Neuronal stem cell (in vitro differentiated cells): ENCODE results near the gene NMRK1.

Experiments
- DNase-seq: peaks from one replicate; pipeline ENCODE4 v3.0.0-alpha.2; 2013; ENCODE audit warnings: low spot score
- H2AFZ ChIP-seq: one replicate; pipeline ENCODE4 v1.6.1; 2013; ENCODE audit warnings: mild to moderate bottlenecking, low read length, inconsistent platforms
- H2AK5ac ChIP-seq: 2 replicates; pipeline ENCODE4 v1.6.1; 2013; ENCODE audit warnings: low read depth, mild to moderate bottlenecking, inconsistent platforms, low read length, moderate library complexity, mixed read lengths
- H2BK120ac ChIP-seq: 2 replicates; pipeline ENCODE4 v1.6.1; 2013; ENCODE audit warnings: low read depth, mild to moderate bottlenecking, inconsistent platforms, low read length, moderate library complexity, mixed read lengths
- H2BK12ac ChIP-seq: one replicate; pipeline ENCODE4 v1.6.1; 2013; ENCODE audit warnings: low read length, inconsistent platforms
- H2BK15ac ChIP-seq: 2 replicates; pipeline ENCODE4 v1.6.1; 2013; ENCODE audit warnings: mild to moderate bottlenecking, low read length, inconsistent platforms, mixed read lengths
- H2BK5ac ChIP-seq: one replicate; pipeline ENCODE4 v1.6.1; 2013; ENCODE audit warnings: inconsistent platforms, mild to moderate bottlenecking, low read length, moderate library complexity
- H3K14ac ChIP-seq: one replicate; pipeline ENCODE4 v1.6.1; 2013; ENCODE audit warnings: low read length, inconsistent platforms
- H3K18ac ChIP-seq: 2 replicates; pipeline ENCODE4 v1.6.1; 2013; ENCODE audit warnings: low read length, inconsistent platforms
- H3K23ac ChIP-seq: 2 replicates; pipeline ENCODE4 v1.6.1; 2013; ENCODE audit warnings: low read depth, mild to moderate bottlenecking, mixed read lengths, low read length, inconsistent platforms; ENCODE audit not compliant: poor library complexity
- H3K27ac ChIP-seq: replicated peaks from 3 replicates; pipeline ENCODE4 v1.5.1; 2013; ENCODE audit warnings: low read length, inconsistent platforms
- H3K27me3 ChIP-seq, 3 experiments: 2 replicates each; pipeline ENCODE4 v1.6.1; 2013; ENCODE audit warnings: low read length in 3 of 3, mild to moderate bottlenecking in 2 of 3, inconsistent platforms in 1 of 3, low read depth in 1 of 3, mixed read lengths in 1 of 3, moderate library complexity in 1 of 3; ENCODE audit not compliant: control insufficient read depth in 3 of 3, insufficient read depth in 3 of 3
- H3K36me3 ChIP-seq, 2 donors: replicated peaks in 1 of 2; 2 replicates each; pipeline ENCODE4 v1.6.1; 2013; ENCODE audit warnings: low read length in 2 of 2; ENCODE audit not compliant: control insufficient read depth in 2 of 2, insufficient read depth in 2 of 2
- H3K4ac ChIP-seq: 2 replicates; pipeline ENCODE4 v1.6.1; 2013; ENCODE audit warnings: inconsistent platforms, mild to moderate bottlenecking, low read length, moderate library complexity
- H3K4me1 ChIP-seq, 2 donors: 1 replicate in 1 of 2; 2 replicates in 1 of 2; pipeline ENCODE4 v1.6.1; 2013; ENCODE audit warnings: low read length in 2 of 2, low read depth in 1 of 2; ENCODE audit not compliant: control insufficient read depth in 2 of 2, insufficient read depth in 1 of 2
- H3K4me2 ChIP-seq: one replicate; pipeline ENCODE4 v1.6.1; 2013; ENCODE audit warnings: mild to moderate bottlenecking, low read length, inconsistent platforms; ENCODE audit not compliant: insufficient read depth, poor library complexity, severe bottlenecking
- H3K4me3 ChIP-seq, 2 donors: 2 replicates each; pipeline ENCODE4 v1.5.1; 2013; ENCODE audit warnings: low read length in 2 of 2, mild to moderate bottlenecking in 2 of 2, inconsistent platforms in 1 of 2, moderate library complexity in 1 of 2
- H3K79me1 ChIP-seq: one replicate; pipeline ENCODE4 v1.6.1; 2013; ENCODE audit warnings: low read depth, mild to moderate bottlenecking, inconsistent platforms, low read length, moderate library complexity
- H3K9ac ChIP-seq: one replicate; pipeline ENCODE4 v1.6.1; 2013; ENCODE audit warnings: mild to moderate bottlenecking, low read depth, low read length, inconsistent platforms; ENCODE audit not compliant: poor library complexity
- H3K9me3 ChIP-seq, 2 donors: replicated peaks in 1 of 2; 2 replicates each; pipeline versions ENCODE3 to v1.6.1; 2013; ENCODE audit warnings: low read length in 2 of 2, mild to moderate bottlenecking in 2 of 2, inconsistent platforms in 1 of 2, low read depth in 1 of 2, mixed read lengths in 1 of 2, moderate library complexity in 1 of 2; ENCODE audit not compliant: control insufficient read depth in 2 of 2, insufficient read depth in 1 of 2
- H4K8ac ChIP-seq: one replicate; pipeline ENCODE4 v1.6.1; 2013; ENCODE audit warnings: low read depth, mild to moderate bottlenecking, inconsistent platforms, low read length, moderate library complexity
- H4K91ac ChIP-seq: one replicate; pipeline ENCODE4 v1.6.1; 2013; ENCODE audit warnings: low read length, low read depth, mild to moderate bottlenecking, inconsistent platforms; ENCODE audit not compliant: poor library complexity
- WGBS, 2 donors: extraction: QIAGEN DNeasy Blood & Tissue Kit; methylation state at CpG; one replicate each; pipeline ENCODE4 v1.1.7; 2013; ENCODE audit warnings: missing lambda C conversion rate in 2 of 2, mixed read lengths in 1 of 2; ENCODE audit not compliant: insufficient read length in 2 of 2, insufficient replicate concordance in 1 of 2; ENCODE audit errors: extremely low coverage in 2 of 2; 5-methylcytosine and 5-hydroxymethylcytosine counted together

NMRK1 gene

DNA sequence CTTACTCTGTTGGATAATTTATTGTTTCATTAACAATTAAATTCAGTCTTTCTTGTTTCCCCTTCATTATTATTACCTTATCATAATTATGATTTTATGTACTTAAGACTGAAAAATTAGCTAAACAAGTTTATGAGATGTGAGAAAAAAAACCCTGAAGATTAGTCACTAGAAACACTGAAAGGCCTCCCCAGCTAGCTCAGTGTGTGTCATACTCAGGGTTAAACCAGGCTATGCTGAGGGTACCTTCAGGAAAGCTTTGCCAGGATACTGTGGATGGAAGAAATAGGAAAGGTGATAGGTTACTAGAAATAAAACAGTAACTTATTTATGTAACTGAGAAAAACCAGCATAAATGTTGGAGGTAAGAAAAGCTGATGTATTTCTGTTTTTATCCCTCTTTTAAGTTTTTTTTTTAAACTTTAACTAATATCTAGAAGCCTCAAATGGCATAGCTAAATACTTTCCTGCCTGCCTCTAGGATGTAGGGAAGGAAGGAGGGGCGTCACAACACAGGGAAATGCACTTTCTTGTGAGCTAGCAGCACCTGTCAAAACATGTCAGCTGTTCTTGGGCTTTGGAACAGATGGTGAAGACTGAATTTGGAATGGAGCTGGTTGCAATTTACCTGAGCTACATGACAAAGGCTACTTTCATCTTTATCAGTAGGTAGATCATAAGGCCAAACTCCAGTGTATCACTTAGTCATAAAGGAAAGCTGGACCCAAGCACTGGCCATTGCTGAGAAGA lies 24.2 kb downstream of the NMRK1 start:
- no CpG with 5 or more reads among the region's 1 CpG for WGBS, 2 donors

DNA sequence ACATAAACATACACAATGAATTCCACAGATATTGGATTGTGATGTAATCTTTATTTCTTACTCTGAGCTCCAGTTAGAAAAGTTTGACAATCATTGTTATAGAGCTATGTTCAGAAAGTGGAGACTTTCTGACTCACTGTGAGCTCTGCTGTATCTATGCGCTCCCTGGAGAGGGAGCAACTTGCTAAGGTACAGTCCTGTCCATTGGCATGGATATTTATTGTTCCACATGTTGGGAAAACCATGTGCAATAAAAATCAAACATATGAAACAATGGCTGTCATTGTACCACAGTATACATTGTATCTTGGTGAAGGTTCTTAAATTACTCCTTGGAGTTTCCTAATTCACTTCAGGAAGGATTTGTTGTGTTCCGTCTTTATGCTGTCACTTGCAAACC lies 26.8 kb downstream of the NMRK1 start:
- Histone ChIP-seq H2BK12ac (no peak overlapping the region), H3K36me3 (no peaks in the 10 kb centered on the region), H3K4ac (no peak overlapping the region), H3K79me1 (no peaks in the 10 kb centered on the region), H3K4me3 (no peak overlapping the region), H3K9ac (no peak overlapping the region), H4K91ac (no peak overlapping the region), H3K4me2 (no peak overlapping the region), H2BK5ac (no peak overlapping the region), H3K18ac (no peak overlapping the region), H3K14ac (no peak overlapping the region), H2BK120ac (no peak overlapping the region), H2BK15ac (no peak overlapping the region), H3K27ac (no peak overlapping the region), H2AFZ (no peak overlapping the region), H3K23ac (no peak overlapping the region), H3K9me3 (no peaks in the 10 kb centered on the region), H3K4me1 (no peaks in the 10 kb centered on the region), H2AK5ac (no peak overlapping the region), H3K27me3 (no peaks in the 10 kb centered on the region), H4K8ac (no peak overlapping the region)
- no peak for DNase-seq
- WGBS, 2 donors, result no CpG with 5 or more reads among the region's 2 CpGs

More for the DNA sequence above, 24.2 kb downstream of the NMRK1 start:
- DNase-seq, result no peak
- Histone ChIP-seq H4K91ac (no peak overlapping the region), H2AFZ (no peak overlapping the region), H3K14ac (no peak overlapping the region), H3K27ac (no peak overlapping the region), H3K27me3 (no peaks in the 10 kb centered on the region), H3K18ac (no peak overlapping the region), H2AK5ac (no peak overlapping the region), H2BK15ac (no peak overlapping the region), H2BK5ac (no peak overlapping the region), H2BK12ac (no peak overlapping the region), H3K9ac (no peak overlapping the region), H3K4me3 (no peak overlapping the region), H4K8ac (no peak overlapping the region), H3K23ac (no peak overlapping the region), H2BK120ac (no peak overlapping the region), H3K9me3 (no peaks in the 10 kb centered on the region), H3K4me2 (no peak overlapping the region), H3K36me3 (no peaks in the 10 kb centered on the region), H3K4ac (no peak overlapping the region), H3K79me1 (no peaks in the 10 kb centered on the region), H3K4me1 (no peaks in the 10 kb centered on the region)

DNA sequence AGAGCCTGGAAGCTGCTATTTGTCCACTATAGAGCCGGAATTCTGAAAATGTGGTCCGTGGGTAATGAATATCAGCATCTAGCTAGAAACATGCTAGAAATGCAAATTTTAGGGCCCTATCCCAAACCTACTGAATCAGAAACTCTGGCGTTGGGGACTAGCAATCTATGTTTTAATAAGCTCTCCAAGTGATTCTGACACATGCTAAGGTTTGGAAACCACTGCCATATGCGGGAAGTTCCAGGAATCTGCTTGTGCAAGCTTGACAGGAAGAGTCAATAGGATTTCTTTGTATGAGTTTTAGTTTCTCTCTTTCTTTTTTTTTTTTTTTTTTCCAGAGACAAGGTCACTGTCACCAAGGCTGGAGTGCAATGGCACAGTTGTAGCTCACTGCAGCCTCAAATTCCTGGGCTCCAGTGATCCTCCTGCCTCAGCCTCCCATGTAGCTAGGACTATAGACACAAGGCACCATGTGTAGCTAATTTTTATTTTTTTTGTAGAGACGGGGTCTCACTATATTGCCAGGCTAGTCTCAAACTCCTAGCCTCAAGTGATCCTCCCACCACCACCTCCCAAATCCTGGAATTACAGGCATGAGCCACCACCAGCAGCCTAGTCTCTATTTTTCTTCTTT lies 33.5 kb downstream of the NMRK1 start:
- no peak overlapping the region for H2BK12ac ChIP-seq
- no peak overlapping the region for H2BK120ac ChIP-seq
- H3K23ac ChIP-seq, result no peak overlapping the region
- DNase-seq, result no peak
- H2AFZ ChIP-seq, result no peak overlapping the region
- no CpG with 5 or more reads among the region's 5 CpGs for WGBS, 2 donors
- H3K4me1 ChIP-seq, result no peaks in the 10 kb centered on the region
- H3K27me3 ChIP-seq, result no peaks in the 10 kb centered on the region
- H3K4me3 ChIP-seq, result no peak overlapping the region
- no peak overlapping the region for H3K4me2 ChIP-seq
- H3K27ac ChIP-seq, result no peak overlapping the region
- H2BK15ac ChIP-seq, result no peak overlapping the region
- no peak overlapping the region for H3K18ac ChIP-seq
- no peak overlapping the region for H3K9ac ChIP-seq
- no peaks in the 10 kb centered on the region for H3K79me1 ChIP-seq
- no peak overlapping the region for H3K14ac ChIP-seq
- no peak overlapping the region for H2BK5ac ChIP-seq
- H4K8ac ChIP-seq, result no peak overlapping the region
- H3K9me3 ChIP-seq, result no peaks in the 10 kb centered on the region
- no peak overlapping the region for H2AK5ac ChIP-seq
- no peak overlapping the region for H4K91ac ChIP-seq
- H3K36me3 ChIP-seq, result no peaks in the 10 kb centered on the region
- no peak overlapping the region for H3K4ac ChIP-seq

DNA sequence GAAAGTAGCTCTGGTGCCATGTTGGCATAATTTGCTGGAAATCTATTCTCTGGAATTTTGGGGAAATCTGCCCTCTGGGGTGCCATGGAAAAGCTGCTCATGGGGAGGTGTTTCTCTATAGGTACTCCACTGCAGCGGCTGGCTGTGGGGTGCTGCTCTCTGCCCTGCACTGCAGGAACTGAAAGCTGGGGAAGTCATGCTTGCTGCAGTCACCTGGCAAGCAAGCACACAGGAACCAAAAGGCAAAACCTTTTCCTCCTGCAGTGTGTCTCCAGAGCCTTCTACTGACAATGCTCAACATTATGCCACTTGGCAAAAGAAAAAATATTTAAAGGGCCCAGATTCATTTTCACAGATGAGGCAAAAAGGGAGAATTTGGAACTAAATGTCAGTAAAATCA lies 34.1 kb downstream of the NMRK1 start:
- Histone ChIP-seq H3K27me3 (no peaks in the 10 kb centered on the region), H2AK5ac (no peak overlapping the region), H3K4me2 (no peak overlapping the region), H3K36me3 (no peaks in the 10 kb centered on the region), H3K4me3 (no peak overlapping the region), H2BK120ac (no peak overlapping the region), H3K23ac (no peak overlapping the region), H3K9ac (no peak overlapping the region), H2BK15ac (no peak overlapping the region), H3K14ac (no peak overlapping the region), H4K8ac (no peak overlapping the region), H3K4ac (no peak overlapping the region), H3K18ac (no peak overlapping the region), H3K4me1 (no peaks in the 10 kb centered on the region), H2BK12ac (no peak overlapping the region), H2AFZ (no peak overlapping the region), H3K9me3 (no peaks in the 10 kb centered on the region), H3K79me1 (no peaks in the 10 kb centered on the region), H3K27ac (no peak overlapping the region), H2BK5ac (no peak overlapping the region), H4K91ac (no peak overlapping the region)
- no CpG with 5 or more reads among the region's 1 CpG for WGBS, 2 donors
- no peak for DNase-seq
